Naive thymus-derived CD4-positive, alpha-beta T cell (primary cell): Measurements from ENCODE around the gene VRTN. TPM values are rescaled to one million over a fixed set of nuclear protein-coding genes. Genes with fewer than 3 reads are reported as not detected.
"Not testable (repeated sequence)": the region's sequence is repeated elsewhere in the genome, so short reads cannot be mapped to it uniquely, and the experiment has no call there.

ENCODE experiments used
- ATAC-seq: fragments of 150-1000 bp; cut with Tn5 transposase; 2 replicates; pipeline ENCODE4 v1.10.0; 2021; ENCODE audit warnings: mild to moderate bottlenecking, moderate library complexity
- CTCF ChIA-PET: fragments of 350-600 bp; sonication (Branson Sonifier 250); formaldehyde crosslinking; loops from one replicate; lab custom pipeline; 2021; ENCODE audit warnings: antibody characterized with exemption; lab: Charles Lee
- POLR2A ChIA-PET: fragments of 350-600 bp; sonication (Branson Sonifier 250); formaldehyde crosslinking; loops from one replicate; lab custom pipeline; 2021; ENCODE audit warnings: antibody characterized with exemption, inconsistent platforms; lab: Charles Lee
- DNase-seq, 9 donors: peaks; one replicate each; pipeline versions ENCODE4 v3.0.0 to v3.0.0-alpha.2; 2020 to 2022; ENCODE audit warnings: mixed read lengths in 1 of 9
- H3K27ac ChIP-seq: one replicate; pipeline ENCODE4 v1.7.0; 2013; ENCODE audit warnings: mild to moderate bottlenecking, low read depth, low read length, moderate library complexity
- H3K27me3 ChIP-seq, 2 donors: one replicate each; pipeline ENCODE4 v1.7.0; 2013; ENCODE audit warnings: low read length in 2 of 2, mild to moderate bottlenecking in 2 of 2, moderate library complexity in 2 of 2; ENCODE audit not compliant: control insufficient read depth in 2 of 2, insufficient read depth in 2 of 2
- H3K36me3 ChIP-seq, 3 experiments: 1 replicate in 2 of 3; 2 replicates in 1 of 3; pipeline ENCODE4 v1.7.0; 2013; ENCODE audit warnings: low read length in 3 of 3, mild to moderate bottlenecking in 3 of 3, moderate library complexity in 1 of 3; ENCODE audit not compliant: insufficient read depth in 3 of 3, control insufficient read depth in 2 of 3
- H3K4me1 ChIP-seq, 2 donors: one replicate each; pipeline ENCODE4 v1.7.0; 2013; ENCODE audit warnings: low read length in 2 of 2, mild to moderate bottlenecking in 2 of 2, moderate library complexity in 1 of 2; ENCODE audit not compliant: control insufficient read depth in 2 of 2, insufficient read depth in 2 of 2
- H3K4me3 ChIP-seq: 2 replicates; pipeline ENCODE4 v1.7.0; 2013; ENCODE audit warnings: mild to moderate bottlenecking, low read length
- H3K9me3 ChIP-seq, 3 experiments: 1 replicate in 2 of 3; 2 replicates in 1 of 3; pipeline ENCODE4 v1.7.0; 2013; ENCODE audit warnings: low read length in 3 of 3; ENCODE audit not compliant: control insufficient read depth in 2 of 3
- H3K27ac Mint-ChIP-seq, 9 donors: one replicate each; pipeline ENCODE4 v1.8.0; 2020 to 2022; ENCODE audit warnings: mixed read lengths in 9 of 9, mild to moderate bottlenecking in 8 of 9, moderate library complexity in 5 of 9, inconsistent platforms in 2 of 9
- H3K27me3 Mint-ChIP-seq, 5 donors: one replicate each; pipeline ENCODE4 v1.8.0; 2021 to 2022; ENCODE audit warnings: mixed read lengths in 5 of 5, mild to moderate bottlenecking in 1 of 5
- H3K36me3 Mint-ChIP-seq, 5 donors: one replicate each; pipeline ENCODE4 v1.8.0; 2020 to 2022; ENCODE audit warnings: mixed read lengths in 5 of 5, mild to moderate bottlenecking in 3 of 5, inconsistent platforms in 1 of 5
- H3K4me1 Mint-ChIP-seq, 7 donors: one replicate each; pipeline ENCODE4 v1.8.0; 2020 to 2022; ENCODE audit warnings: mixed read lengths in 7 of 7, mild to moderate bottlenecking in 3 of 7, inconsistent platforms in 1 of 7
- H3K4me3 Mint-ChIP-seq, 10 donors: one replicate each; pipeline ENCODE4 v1.8.0; 2020 to 2022; ENCODE audit warnings: mild to moderate bottlenecking in 10 of 10, mixed read lengths in 10 of 10, moderate library complexity in 6 of 10, inconsistent platforms in 2 of 10
- H3K9me3 Mint-ChIP-seq, 11 donors: one replicate each; pipeline ENCODE4 v1.8.0; 2020 to 2022; ENCODE audit warnings: mixed read lengths in 11 of 11, mild to moderate bottlenecking in 4 of 11, inconsistent platforms in 1 of 11, moderate library complexity in 1 of 11
- intact Hi-C, 2 donors: fragments of 100-400 bp; cut with micrococcal nuclease; formaldehyde crosslinking; loops; one replicate each; pipeline ENCODE4 v1.15.1; 2023
- polyA plus RNA-seq, 2 donors: library from polyadenylated mRNA; unstranded; fragments of 300-500 nt; fragmentation: Illumina TruSeq; gene quantifications; one replicate each; pipeline ENCODE4 v1.2.3, GENCODE V29; 2021
- total RNA-seq, 6 experiments: library from RNA in 5 of 6; stranded (reverse) in 5 of 6; gene quantifications; 1 replicate in 5 of 6; 2 replicates in 1 of 6; pipeline ENCODE4 v1.2.3 and lab custom pipeline; 2021 to 2026

VRTN gene
- total and polyA plus RNA-seq, 7 experiments from 2014 or later: not detected

GRCh38 chr14:74325446-74325845 is 22.8 kb upstream of the VRTN start:
- H3K9me3 Mint-ChIP-seq: no peaks in the 10 kb centered on the region
- no peaks in the 10 kb centered on the region for H3K36me3 Mint-ChIP-seq
- DNase-seq (no peak), ATAC-seq (no peak)
- intact Hi-C loops: no loop called here
- ChIA-PET POLR2A (no interaction called here), CTCF (no interaction called here)
- H3K4me1 ChIP-seq: no peaks in the 10 kb centered on the region
- H3K27me3 ChIP-seq: no peaks in the 10 kb centered on the region
- H3K27ac Mint-ChIP-seq: peak overlapping the region in 1 of 9 donors; percentile 70
- H3K9me3 ChIP-seq: no peaks in the 10 kb centered on the region
- peaks cover 5 to 22% (median 10%) of the 10 kb centered on the region in 5 donors for H3K27me3 Mint-ChIP-seq
- peaks cover 0 to 2% (median 0%) of the 10 kb centered on the region in 7 donors for H3K4me1 Mint-ChIP-seq
- H3K4me3 Mint-ChIP-seq: no peak overlapping the region
- no peak overlapping the region for H3K4me3 ChIP-seq
- H3K36me3 ChIP-seq: no peaks in the 10 kb centered on the region
- H3K27ac ChIP-seq: no peak overlapping the region

GRCh38 chr14:74326369-74327152 is 21.7 kb upstream of the VRTN start:
- Histone ChIP-seq H3K9me3 (no peaks in the 10 kb centered on the region), H3K27ac (no peak overlapping the region), H3K27me3 (no peaks in the 10 kb centered on the region), H3K4me1 (no peaks in the 10 kb centered on the region), H3K36me3 (no peaks in the 10 kb centered on the region), H3K4me3 (no peak overlapping the region)
- no peak overlapping the region for H3K4me3 Mint-ChIP-seq
- H3K27me3 Mint-ChIP-seq: peaks cover 0 to 15% (median 10%) of the 10 kb centered on the region in 5 donors
- no peaks in the 10 kb centered on the region for H3K9me3 Mint-ChIP-seq
- intact Hi-C loops: no loop called here
- no peak for DNase-seq
- POLR2A ChIA-PET: no interaction called here
- H3K4me1 Mint-ChIP-seq: peaks cover 0 to 2% (median 0%) of the 10 kb centered on the region in 7 donors
- ATAC-seq: no peak
- CTCF ChIA-PET: interaction anchor here (0.6 kb wide), 1 partner anchor 25 kb away, joined by 3 read pairs; no protein-coding TSS in a partner anchor
- H3K27ac Mint-ChIP-seq: no peak overlapping the region
- no peaks in the 10 kb centered on the region for H3K36me3 Mint-ChIP-seq

GRCh38 chr14:74329950-74330552 is 18.2 kb upstream of the VRTN start:
- H3K36me3 ChIP-seq, H3K27me3 Mint-ChIP-seq, H3K4me3 Mint-ChIP-seq, H3K4me3 ChIP-seq, H3K4me1 ChIP-seq, intact Hi-C loops, DNase-seq, POLR2A ChIA-PET, H3K27ac ChIP-seq, ATAC-seq, H3K9me3 Mint-ChIP-seq, H3K9me3 ChIP-seq, H3K27ac Mint-ChIP-seq, H3K27me3 ChIP-seq, H3K4me1 Mint-ChIP-seq, H3K36me3 Mint-ChIP-seq: not testable (repeated sequence)
- CTCF ChIA-PET: interaction anchor here (0.7 kb wide), 1 partner anchor 616 kb away, joined by 7 read pairs; no protein-coding TSS in a partner anchor

GRCh38 chr14:74333909-74334308 is 14.4 kb upstream of the VRTN start:
- H3K27ac ChIP-seq: no peak overlapping the region
- ChIA-PET POLR2A (no interaction called here), CTCF (no interaction called here)
- no peaks in the 10 kb centered on the region for H3K36me3 ChIP-seq
- no peaks in the 10 kb centered on the region for H3K36me3 Mint-ChIP-seq
- no peaks in the 10 kb centered on the region for H3K27me3 ChIP-seq
- intact Hi-C loops: no loop called here
- H3K9me3 ChIP-seq: no peaks in the 10 kb centered on the region
- no peak overlapping the region for H3K4me3 Mint-ChIP-seq
- no peaks in the 10 kb centered on the region for H3K9me3 Mint-ChIP-seq
- H3K4me1 ChIP-seq: no peaks in the 10 kb centered on the region
- peaks cover 0 to 12% (median 6%) of the 10 kb centered on the region in 5 donors for H3K27me3 Mint-ChIP-seq
- DNase-seq: no peak
- H3K27ac Mint-ChIP-seq: no peak overlapping the region
- no peak for ATAC-seq
- peaks cover 0 to 1% (median 0%) of the 10 kb centered on the region in 7 donors for H3K4me1 Mint-ChIP-seq
- no peak overlapping the region for H3K4me3 ChIP-seq

- H3K27me3 ChIP-seq: no peaks in the 10 kb centered on the region
- Mint-ChIP-seq H3K4me1 (no peaks in the 10 kb centered on the region), H3K27ac (no peak overlapping the region), H3K9me3 (no peaks in the 10 kb centered on the region), H3K27me3 (peaks cover 0 to 24% (median 0%) of the 10 kb centered on the region in 5 donors), H3K4me3 (no peak overlapping the region), H3K36me3 (no peaks in the 10 kb centered on the region)
- H3K9me3 ChIP-seq: no peaks in the 10 kb centered on the region
- H3K36me3 ChIP-seq: no peaks in the 10 kb centered on the region
- no peak overlapping the region for H3K27ac ChIP-seq
- ChIA-PET POLR2A (no interaction called here), CTCF (no interaction called here)
- H3K4me3 ChIP-seq: no peak overlapping the region
- ATAC-seq (no peak), DNase-seq (no peak)
- no peaks in the 10 kb centered on the region for H3K4me1 ChIP-seq
- intact Hi-C loops: no loop called here
Measured at GRCh38 chr14:74346341-74346740, 1.9 kb upstream of the VRTN start.

- DNase-seq (no peak), ATAC-seq (no peak)
- no peaks in the 10 kb centered on the region for H3K4me1 Mint-ChIP-seq
- H3K9me3 Mint-ChIP-seq: no peaks in the 10 kb centered on the region
- H3K36me3 Mint-ChIP-seq: no peaks in the 10 kb centered on the region
- Histone ChIP-seq H3K27ac (no peak overlapping the region), H3K27me3 (no peaks in the 10 kb centered on the region), H3K4me3 (no peak overlapping the region), H3K36me3 (no peaks in the 10 kb centered on the region), H3K4me1 (no peaks in the 10 kb centered on the region), H3K9me3 (no peaks in the 10 kb centered on the region)
- H3K4me3 Mint-ChIP-seq: no peak overlapping the region
- POLR2A ChIA-PET: no interaction called here
- CTCF ChIA-PET: no interaction called here
- H3K27me3 Mint-ChIP-seq: peaks cover 0 to 25% (median 0%) of the 10 kb centered on the region in 5 donors
- no peak overlapping the region for H3K27ac Mint-ChIP-seq
- intact Hi-C loops: no loop called here
Measured at GRCh38 chr14:74347097-74347794, 1.0 kb upstream of the VRTN start.
